AG09309 (cell line): ENCODE measurements around the gene RNF7.
"Not testable (repeated sequence)": the region's sequence is repeated elsewhere in the genome, so short reads cannot be mapped to it uniquely, and the experiment has no call there.

Experiments
- DNase-seq: peaks from one replicate; pipeline ENCODE4 v3.0.0-alpha.2; 2010; ENCODE audit warnings: low read depth
- H3K4me3 ChIP-seq: 2 replicates; pipeline ENCODE4 v1.5.1; 2011; ENCODE audit warnings: mild to moderate bottlenecking, low read depth, low read length, moderate library complexity; ENCODE audit not compliant: control insufficient read depth
- CTCF ChIP-seq: IDR thresholded peaks from 2 replicates; pipeline ENCODE4 v1.5.1; 2011; ENCODE audit warnings: mild to moderate bottlenecking, low read depth, low read length, inconsistent platforms; ENCODE audit not compliant: insufficient read depth, control insufficient read depth; ENCODE audit errors: missing control alignments

RNF7 gene

DNA sequence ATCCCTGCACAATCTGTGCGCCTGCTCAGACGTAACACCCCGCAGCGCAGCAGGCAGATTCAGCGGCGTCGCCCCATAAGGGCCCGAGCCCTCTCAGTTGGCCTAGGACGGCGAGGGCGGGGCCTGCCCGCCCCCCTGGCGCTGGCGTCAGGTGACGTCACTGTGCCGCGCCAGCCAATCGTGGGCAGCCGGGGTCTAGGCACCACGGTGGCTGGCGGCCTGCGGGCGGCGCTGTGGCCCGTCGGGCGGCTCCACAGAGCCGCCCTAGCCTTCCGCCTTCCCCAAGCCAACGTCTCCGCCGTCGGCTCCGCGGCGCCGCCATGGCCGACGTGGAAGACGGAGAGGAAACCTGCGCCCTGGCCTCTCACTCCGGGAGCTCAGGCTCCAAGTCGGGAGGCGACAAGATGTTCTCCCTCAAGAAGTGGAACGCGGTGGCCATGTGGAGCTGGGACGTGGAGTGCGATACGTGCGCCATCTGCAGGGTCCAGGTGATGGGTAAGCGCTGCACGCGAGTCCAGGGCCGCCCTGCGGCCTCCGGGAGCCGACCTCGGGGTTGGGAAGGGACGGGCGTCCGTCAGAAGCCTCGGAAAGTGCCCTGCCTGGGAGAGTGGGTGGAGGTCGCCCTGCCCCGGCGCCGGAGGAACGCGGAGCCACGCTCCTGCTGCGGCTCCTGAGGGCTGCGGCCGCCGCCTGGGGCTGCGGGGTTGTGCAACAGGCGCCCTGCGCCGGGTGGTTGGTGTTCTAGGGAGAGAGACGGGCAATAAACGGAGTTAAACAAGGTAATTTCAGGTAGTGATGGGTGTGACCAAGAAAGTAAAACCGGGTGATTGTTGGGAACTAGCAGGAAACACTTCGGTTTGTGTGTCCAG is at the start of gene RNF7:
Gene RNF7, plus strand, starts transcription at position 277 of the 869 bp plus-strand sequence. Its CDS starts 44 bp downstream, at position 321.
- peak; percentile 53 for TF ChIP-seq CTCF

GRCh38 chr3:141690431-141691072 is 47.5 kb upstream of the RNF7 start:
- no peak for TF ChIP-seq CTCF
- no peak for DNase-seq
- no peak overlapping the region for H3K4me3 ChIP-seq

More for the DNA sequence above, at the start of gene RNF7:
- H3K4me3 ChIP-seq: peak within 1 kb of the TSS; percentile 57
- DNase-seq: peak; percentile 67

DNA sequence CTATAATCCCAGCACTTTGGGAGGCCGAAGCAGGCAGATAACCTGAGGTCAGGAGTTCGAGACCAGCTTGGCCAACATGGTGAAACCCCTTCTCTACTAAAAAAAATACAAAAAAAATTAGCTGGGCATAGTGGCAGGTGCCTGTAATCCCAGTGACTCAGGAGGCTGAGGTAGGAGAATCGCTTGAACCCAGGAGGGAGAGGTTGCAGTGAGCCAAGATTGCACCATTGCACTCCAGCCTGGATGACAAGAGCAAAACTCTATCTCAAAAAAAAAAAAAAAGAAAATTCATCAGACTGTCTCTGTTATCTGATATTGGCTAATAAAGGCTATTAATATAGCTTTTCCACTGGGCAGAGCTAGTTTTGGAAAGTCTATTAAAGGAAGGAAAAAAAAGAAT is 46.6 kb upstream of the RNF7 start:
- not testable (repeated sequence) for H3K4me3 ChIP-seq

DNA sequence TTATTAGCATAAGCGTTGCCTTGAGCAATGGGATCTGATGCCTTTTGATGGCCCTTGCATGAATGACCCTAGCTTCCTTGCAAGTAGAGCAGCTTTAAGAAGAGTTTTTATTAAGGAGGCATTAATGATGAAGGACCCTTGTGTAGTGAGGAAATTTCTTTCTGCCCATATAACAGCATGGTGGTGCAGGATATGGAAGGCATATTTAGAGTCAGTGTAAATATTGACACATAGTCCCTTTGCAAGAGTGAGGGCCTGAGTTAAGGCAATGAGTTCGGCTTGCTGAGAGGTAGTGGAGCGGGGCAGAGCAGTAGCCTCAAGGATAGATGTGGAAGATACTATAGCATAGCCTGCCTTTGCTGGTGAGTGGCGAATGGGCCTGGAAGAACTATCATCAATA is 45.1 kb upstream of the RNF7 start:
- not testable (repeated sequence) for H3K4me3 ChIP-seq, DNase-seq

More for the DNA sequence above, 46.6 kb upstream of the RNF7 start:
- not testable (repeated sequence) for DNase-seq

- no peak for TF ChIP-seq CTCF
- no peak overlapping the region for H3K4me3 ChIP-seq
- DNase-seq: no peak
These were observed 38.8 kb upstream of the RNF7 start for GRCh38 chr3:141699324-141699723.

GRCh38 chr3:141699897-141700296 is 38.2 kb upstream of the RNF7 start:
- TF ChIP-seq CTCF: no peak
- no peak overlapping the region for H3K4me3 ChIP-seq
- DNase-seq: no peak

DNA sequence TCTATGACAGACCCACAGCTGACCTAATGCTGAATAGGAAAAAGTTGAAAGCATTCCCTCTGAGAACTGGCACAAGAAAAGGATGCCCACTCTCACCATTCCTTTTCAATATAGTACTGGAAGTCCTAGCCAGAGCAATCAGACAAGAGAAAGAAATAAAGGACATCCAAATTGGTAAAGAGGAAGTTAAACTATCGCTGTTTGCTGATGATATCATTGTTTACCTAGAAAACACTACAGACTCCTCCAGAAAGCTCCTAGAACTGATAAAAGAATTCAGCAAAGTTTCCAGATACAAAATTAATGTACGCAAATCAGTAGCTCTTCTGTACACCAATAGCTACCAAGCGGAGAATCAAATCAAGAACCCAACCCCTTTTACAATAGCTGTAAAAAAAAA is 34.7 kb upstream of the RNF7 start:
- DNase-seq, H3K4me3 ChIP-seq: not testable (repeated sequence)

DNA sequence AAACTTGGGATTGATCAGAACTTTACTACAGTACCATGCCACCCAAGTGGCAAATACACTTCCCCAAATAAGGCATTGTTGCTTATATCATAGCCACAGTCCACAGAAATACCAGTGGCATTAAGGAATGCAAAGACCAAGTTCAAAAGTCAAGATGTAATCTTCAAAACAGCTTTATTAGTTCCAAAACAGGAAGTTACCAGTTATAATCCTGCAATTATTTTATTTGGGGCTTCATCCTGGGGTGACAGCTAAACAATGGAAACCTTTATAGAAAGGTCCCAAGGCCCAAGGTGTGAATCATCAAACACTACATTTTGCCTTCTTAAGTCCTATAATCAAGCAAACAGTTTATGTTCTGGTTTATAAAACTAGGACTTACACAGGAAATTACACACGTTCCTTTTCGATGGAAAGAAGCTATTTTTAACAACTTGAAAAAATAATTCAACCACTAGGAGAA is 30.3 kb upstream of the RNF7 start:
- peak; percentile 55 for DNase-seq

More for the DNA sequence above, 30.3 kb upstream of the RNF7 start:
- no peak overlapping the region for H3K4me3 ChIP-seq
- no peak for TF ChIP-seq CTCF
